LNCaP clone FGC (cell line): ENCODE results near the gene IL18BP.

Experiments
- DNase-seq: peaks from one replicate; pipeline ENCODE4 v3.0.0-alpha.2; 2011; ENCODE audit warnings: low read depth
- H3K4me3 ChIP-seq: 2 replicates; pipeline ENCODE4 v1.5.1; 2011; ENCODE audit warnings: mild to moderate bottlenecking, low read depth, low read length, control low read depth
- TF ChIP-seq, protein P1 (sequence below): IDR thresholded peaks from 2 replicates; pipeline ENCODE4 v1.5.1; 2012; ENCODE audit warnings: mild to moderate bottlenecking; ENCODE audit not compliant: control insufficient read depth, insufficient read depth; ENCODE audit errors: extremely low read depth

Gene IL18BP

DNA sequence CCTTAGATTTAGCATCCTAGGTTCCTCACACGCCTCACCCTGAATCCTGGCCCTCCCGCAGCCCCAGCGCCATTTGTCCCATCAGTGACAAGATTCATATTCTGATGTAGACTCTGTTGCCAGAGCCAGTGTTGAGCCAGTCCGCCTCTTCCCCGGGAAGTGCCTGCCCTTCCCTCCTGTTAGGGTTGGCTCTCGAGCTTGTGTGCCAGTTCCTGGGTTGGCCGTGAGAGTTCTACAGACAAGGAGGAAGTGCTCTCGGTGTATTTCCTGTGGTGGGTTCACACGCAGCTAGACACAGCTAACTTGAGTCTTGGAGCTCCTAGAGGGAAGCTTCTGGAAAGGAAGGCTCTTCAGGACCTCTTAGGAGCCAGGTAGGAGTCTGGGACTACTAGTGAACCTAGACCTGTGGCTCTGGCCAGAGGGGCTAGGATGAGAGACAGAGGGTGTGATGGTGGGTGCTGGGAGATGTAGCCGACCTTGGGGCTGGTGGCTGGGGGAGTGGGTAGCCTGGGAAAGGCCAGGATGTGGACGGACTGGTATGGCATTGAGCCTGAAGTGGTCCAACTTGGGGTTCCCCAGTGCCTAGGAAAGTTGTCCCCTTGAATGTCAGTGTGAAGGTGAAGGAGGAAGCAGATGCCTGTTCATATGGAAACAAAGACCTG is at the start of gene IL18BP:
Gene IL18BP (plus strand): TSS at position 261 of the 662 bp plus-strand sequence. CDS start 1,076 bp downstream, outside the sequence.
- TF ChIP-seq, protein P1, sequence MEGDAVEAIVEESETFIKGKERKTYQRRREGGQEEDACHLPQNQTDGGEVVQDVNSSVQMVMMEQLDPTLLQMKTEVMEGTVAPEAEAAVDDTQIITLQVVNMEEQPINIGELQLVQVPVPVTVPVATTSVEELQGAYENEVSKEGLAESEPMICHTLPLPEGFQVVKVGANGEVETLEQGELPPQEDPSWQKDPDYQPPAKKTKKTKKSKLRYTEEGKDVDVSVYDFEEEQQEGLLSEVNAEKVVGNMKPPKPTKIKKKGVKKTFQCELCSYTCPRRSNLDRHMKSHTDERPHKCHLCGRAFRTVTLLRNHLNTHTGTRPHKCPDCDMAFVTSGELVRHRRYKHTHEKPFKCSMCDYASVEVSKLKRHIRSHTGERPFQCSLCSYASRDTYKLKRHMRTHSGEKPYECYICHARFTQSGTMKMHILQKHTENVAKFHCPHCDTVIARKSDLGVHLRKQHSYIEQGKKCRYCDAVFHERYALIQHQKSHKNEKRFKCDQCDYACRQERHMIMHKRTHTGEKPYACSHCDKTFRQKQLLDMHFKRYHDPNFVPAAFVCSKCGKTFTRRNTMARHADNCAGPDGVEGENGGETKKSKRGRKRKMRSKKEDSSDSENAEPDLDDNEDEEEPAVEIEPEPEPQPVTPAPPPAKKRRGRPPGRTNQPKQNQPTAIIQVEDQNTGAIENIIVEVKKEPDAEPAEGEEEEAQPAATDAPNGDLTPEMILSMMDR, result no peak
- H3K4me3 ChIP-seq, result no peak within 1 kb of the TSS
- DNase-seq, result no peak

DNA sequence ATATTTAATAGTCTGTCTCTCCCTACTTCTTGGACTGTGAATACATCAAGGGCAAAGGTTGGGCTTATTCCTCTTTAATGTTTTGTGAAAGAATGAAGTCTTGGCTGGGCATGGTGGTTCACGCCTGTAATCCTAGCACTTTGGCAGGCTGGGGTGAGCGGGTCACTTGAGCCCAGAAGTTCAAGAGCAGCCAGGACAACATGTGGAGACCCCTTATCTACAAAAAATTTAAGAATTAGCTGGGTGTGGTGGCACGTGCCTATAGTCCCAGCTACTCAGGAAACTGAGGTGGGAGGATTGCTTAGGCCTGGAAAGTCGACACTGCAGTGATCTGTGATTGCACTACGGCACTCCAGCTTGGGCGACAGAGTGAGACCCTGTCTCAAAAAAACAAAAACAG is 49.7 kb upstream of the IL18BP start:
- H3K4me3 ChIP-seq, result no peak overlapping the region
- TF ChIP-seq, protein P1, result no peak
- no peak for DNase-seq

DNA sequence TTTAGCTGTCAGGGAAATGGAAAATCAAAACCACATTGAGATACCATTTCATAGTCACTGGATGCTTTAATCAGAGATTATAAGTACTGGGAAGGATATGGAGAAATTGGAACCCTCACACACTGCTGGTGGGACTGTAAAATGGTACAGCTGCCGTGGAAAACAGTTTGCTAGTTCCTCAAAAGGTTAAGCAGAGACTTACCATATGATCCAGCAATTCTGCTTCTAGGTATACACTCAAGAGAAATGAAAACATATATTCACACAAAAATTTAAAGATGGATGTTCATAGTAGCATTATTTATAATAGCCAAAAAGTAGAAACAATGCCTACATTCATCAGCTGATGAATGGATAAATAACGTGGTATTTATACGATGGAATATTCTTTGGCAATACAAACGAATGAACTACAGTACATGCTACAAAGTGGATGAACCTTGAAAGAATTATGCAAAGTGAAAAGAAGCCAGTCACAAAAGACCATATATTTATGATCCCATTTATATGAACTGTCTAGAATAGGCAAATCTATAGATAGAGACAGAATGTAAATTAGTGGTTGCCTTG is 46.9 kb upstream of the IL18BP start:
- TF ChIP-seq, protein P1, result no peak
- H3K4me3 ChIP-seq, result no peak overlapping the region

DNA sequence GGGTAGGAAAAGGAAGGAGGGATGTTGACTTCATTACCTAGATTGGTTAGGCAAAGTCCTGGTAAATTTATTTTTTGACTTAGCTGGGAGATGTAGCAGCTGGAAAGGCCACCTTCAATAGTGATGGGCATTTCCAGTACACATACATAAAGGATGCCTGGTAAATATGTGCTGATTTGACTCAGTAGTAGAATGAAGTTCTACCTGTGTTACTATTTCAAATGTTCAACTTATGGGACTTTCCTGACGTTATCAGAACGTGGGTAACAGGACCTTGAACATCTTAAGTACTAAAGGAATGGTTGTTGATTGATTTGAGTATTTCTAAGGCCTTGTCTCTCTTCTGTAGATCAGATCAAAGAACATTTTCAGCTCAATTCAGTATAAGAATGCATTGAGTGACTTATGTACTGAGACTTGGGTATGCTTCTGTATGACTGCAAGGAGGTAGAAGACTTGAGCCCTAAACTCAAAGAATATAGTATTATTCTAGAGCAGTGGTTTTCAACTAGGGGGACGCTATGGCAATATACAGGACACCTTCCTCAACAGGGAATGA is 42.7 kb upstream of the IL18BP start:
- TF ChIP-seq, protein P1, result no peak
- DNase-seq, result no peak
- no peak overlapping the region for H3K4me3 ChIP-seq

More for the DNA sequence above, 46.9 kb upstream of the IL18BP start:
- no peak for DNase-seq

DNA sequence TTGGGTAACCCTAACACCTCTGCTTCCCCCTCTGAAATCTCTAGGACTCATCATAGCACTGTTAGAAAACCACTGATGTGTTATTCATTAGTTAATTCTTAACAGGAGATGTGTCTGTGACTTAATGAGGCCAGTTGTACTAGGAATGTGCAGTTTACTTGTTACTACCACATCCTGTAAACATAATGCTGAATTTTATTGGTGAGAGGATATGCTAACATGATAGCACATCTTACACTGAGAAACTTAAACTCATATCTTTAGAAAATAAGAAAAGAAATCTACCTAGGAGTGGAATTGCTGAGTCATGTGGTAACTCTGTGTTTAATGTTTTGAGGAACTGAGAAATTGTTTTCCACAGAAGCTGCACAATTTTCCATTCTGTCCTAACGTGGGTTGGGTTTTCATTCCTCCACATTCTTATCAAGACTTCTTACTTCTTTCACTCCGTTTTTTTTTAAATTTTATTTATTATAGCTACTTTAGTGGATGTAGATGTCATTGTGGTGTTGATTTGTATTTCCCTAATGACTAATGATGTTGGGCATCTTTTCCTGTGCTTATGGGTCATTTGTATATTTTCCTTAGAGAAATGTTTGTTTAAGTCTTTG is 36.2 kb upstream of the IL18BP start:
- TF ChIP-seq, protein P1, result no peak
- H3K4me3 ChIP-seq, result no peak overlapping the region
- DNase-seq, result no peak

DNA sequence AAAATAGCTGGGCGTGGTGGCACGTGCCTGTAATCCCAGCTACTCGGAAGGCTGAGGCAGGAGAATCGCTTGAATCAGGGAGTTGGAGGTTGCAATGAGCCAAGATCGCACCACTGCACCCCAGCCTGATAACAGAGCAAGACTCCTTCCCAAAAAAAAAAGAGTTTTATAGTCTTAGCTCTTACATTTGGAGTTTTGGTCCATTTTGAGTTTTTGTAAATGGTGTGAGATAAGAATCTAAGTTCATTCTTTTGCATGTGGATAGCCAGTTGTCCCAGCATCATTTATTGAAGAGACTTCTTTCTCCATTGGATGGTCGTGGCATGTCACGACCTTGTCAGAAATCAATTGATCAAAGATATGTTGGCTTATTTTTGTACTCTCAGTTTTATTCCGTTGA is 35.2 kb upstream of the IL18BP start:
- DNase-seq, result no peak
- no peak overlapping the region for H3K4me3 ChIP-seq
- TF ChIP-seq, protein P1, result no peak
